ENCODE data around the gene JAM2. TPM values are rescaled to one million over a fixed set of nuclear protein-coding genes. Genes with fewer than 3 reads are reported as not detected.

The JAM2 gene
- total RNA-seq, 1 experiment from 2014 or later, result 4.8 TPM

- no peak for TF ChIP-seq ZNF138 (CRISPR knock-in tag; conservative IDR thresholded peaks at IDR 0.05)
Observed at GRCh38 chr21:25756190-25756932, 117.3 kb downstream of the JAM2 start (continued).

- peaks cover 40% of the 10 kb centered on the region for H3K36me3 Mint-ChIP-seq
- H3K27ac Mint-ChIP-seq, result no peak overlapping the region
- no peak for DNase-seq (ENCODE audit: low spot score)
- POLR2A ChIA-PET, result no interaction called here
- TF ChIP-seq HMGXB4 (CRISPR knock-in tag; IDR thresholded peaks at IDR 0.05), result no peak
- TF ChIP-seq NR3C1 (CRISPR knock-in tag; conservative IDR thresholded peaks at IDR 0.05; ENCODE audit: low read depth), result no peak
- TF ChIP-seq NFYB (CRISPR knock-in tag; conservative IDR thresholded peaks at IDR 0.05; ENCODE audit: low read depth), result no peak
- no peak for TF ChIP-seq PRRX2 (CRISPR knock-in tag; IDR thresholded peaks at IDR 0.05)
- no peak for TF ChIP-seq IRF1 (CRISPR knock-in tag; IDR thresholded peaks at IDR 0.05)
- TF ChIP-seq KAT7 (CRISPR knock-in tag; IDR thresholded peaks at IDR 0.05; ENCODE audit: borderline replicate concordance), result no peak
- no peak for TF ChIP-seq AR (CRISPR knock-in tag; IDR thresholded peaks at IDR 0.05)
- TF ChIP-seq SOX15 (CRISPR knock-in tag; IDR thresholded peaks at IDR 0.05), result no peak
- no peak for TF ChIP-seq CREB1 (CRISPR knock-in tag; IDR thresholded peaks at IDR 0.05)
- CTCF ChIA-PET, result no interaction called here
- no peak overlapping the region for H3K4me3 Mint-ChIP-seq
- H3K27me3 Mint-ChIP-seq (ENCODE audit: low read depth), result no peaks in the 10 kb centered on the region
- no peak for ATAC-seq
- no peaks in the 10 kb centered on the region for H3K4me1 Mint-ChIP-seq
- no peaks in the 10 kb centered on the region for H3K9me3 Mint-ChIP-seq
Observed at GRCh38 chr21:25757531-25757930, 118.5 kb downstream of the JAM2 start.

- DNase-seq (ENCODE audit: low spot score), result no peak
- no peaks in the 10 kb centered on the region for H3K4me1 Mint-ChIP-seq
- ATAC-seq, result no peak
- H3K27me3 Mint-ChIP-seq (ENCODE audit: low read depth), result no peaks in the 10 kb centered on the region
- ChIA-PET POLR2A (no interaction called here), CTCF (no interaction called here)
- no peaks in the 10 kb centered on the region for H3K9me3 Mint-ChIP-seq
- peaks cover 39% of the 10 kb centered on the region for H3K36me3 Mint-ChIP-seq
- no peak overlapping the region for H3K4me3 Mint-ChIP-seq
- H3K27ac Mint-ChIP-seq, result no peak overlapping the region
- TF ChIP-seq ZNF671 (CRISPR knock-in tag; IDR thresholded peaks at IDR 0.05) (no peak), HMGXB4 (CRISPR knock-in tag; IDR thresholded peaks at IDR 0.05) (no peak), AR (CRISPR knock-in tag; IDR thresholded peaks at IDR 0.05) (no peak), PRDM15 (CRISPR knock-in tag; IDR thresholded peaks at IDR 0.05) (no peak), OVOL2 (CRISPR knock-in tag; IDR thresholded peaks at IDR 0.05; ENCODE audit: borderline replicate concordance) (no peak), ZNF232 (CRISPR knock-in tag; IDR thresholded peaks at IDR 0.05) (no peak), PRRX2 (CRISPR knock-in tag; IDR thresholded peaks at IDR 0.05) (no peak), SMAD3 (CRISPR knock-in tag; IDR thresholded peaks at IDR 0.05; ENCODE audit: borderline replicate concordance) (no peak), ZNF317 (CRISPR knock-in tag; IDR thresholded peaks at IDR 0.05; ENCODE audit: borderline replicate concordance, low read depth) (no peak), USF2 (CRISPR knock-in tag; IDR thresholded peaks at IDR 0.05) (no peak), FOXJ3 (CRISPR knock-in tag; IDR thresholded peaks at IDR 0.05; ENCODE audit: borderline replicate concordance) (no peak)
Observed at GRCh38 chr21:25759573-25759972, 120.5 kb downstream of the JAM2 start.

All from WTC11 (cell line).